Common myeloid progenitor, CD34-positive (primary cell): Measurements from ENCODE around the gene AP1S3.

Experiments used
- CTCF ChIA-PET: fragments of 350-600 bp; sonication (Branson Sonifier 250); formaldehyde crosslinking; loops from one replicate; lab custom pipeline; 2021; ENCODE audit warnings: antibody characterized with exemption; lab: Charles Lee
- POLR2A ChIA-PET: fragments of 350-600 bp; sonication (Branson Sonifier 250); formaldehyde crosslinking; loops from one replicate; lab custom pipeline; 2021; ENCODE audit warnings: antibody characterized with exemption; lab: Charles Lee
- DNase-seq, 3 donors: peaks; one replicate each; pipeline versions ENCODE4 v3.0.0 to v3.0.0-alpha.2; 2013
- H3K27ac ChIP-seq, 2 experiments: 1 replicate in 1 of 2; 2 replicates in 1 of 2; pipeline ENCODE4 v1.7.0; 2013; ENCODE audit warnings: inconsistent platforms in 2 of 2, low read length in 2 of 2, mild to moderate bottlenecking in 2 of 2, low read depth in 1 of 2, moderate library complexity in 1 of 2; ENCODE audit not compliant: severe bottlenecking in 2 of 2, insufficient read depth in 1 of 2, poor library complexity in 1 of 2
- H3K27me3 ChIP-seq, 5 experiments: replicated peaks in 2 of 5; 1 replicate in 3 of 5; 2 replicates in 2 of 5; pipeline versions ENCODE4 v1.6.1 to v1.7.0; 2013; ENCODE audit warnings: low read length in 4 of 5, mild to moderate bottlenecking in 2 of 5, moderate library complexity in 2 of 5, inconsistent platforms in 1 of 5; ENCODE audit not compliant: insufficient read depth in 5 of 5, control insufficient read depth in 4 of 5
- H3K36me3 ChIP-seq, 4 experiments: 1 replicate in 2 of 4; 2 replicates in 2 of 4; pipeline versions ENCODE4 v1.6.1 to v1.7.0; 2013; ENCODE audit warnings: low read length in 3 of 4, control low read depth in 1 of 4, mild to moderate bottlenecking in 1 of 4; ENCODE audit not compliant: control insufficient read depth in 4 of 4, insufficient read depth in 4 of 4
- H3K4me1 ChIP-seq, 4 experiments: 1 replicate in 3 of 4; 2 replicates in 1 of 4; pipeline versions ENCODE4 v1.6.1 to v1.7.1; 2013; ENCODE audit warnings: low read length in 3 of 4, mild to moderate bottlenecking in 3 of 4, control low read depth in 1 of 4, inconsistent platforms in 1 of 4, moderate library complexity in 1 of 4; ENCODE audit not compliant: control insufficient read depth in 4 of 4, insufficient read depth in 4 of 4; ENCODE audit errors: control extremely low read depth in 1 of 4
- H3K4me3 ChIP-seq, 7 experiments: 1 replicate in 4 of 7; 2 replicates in 3 of 7; pipeline versions ENCODE4 v1.5.1 to v1.7.0; 2013; ENCODE audit warnings: mild to moderate bottlenecking in 7 of 7, low read length in 6 of 7, moderate library complexity in 6 of 7, inconsistent platforms in 2 of 7, low read depth in 2 of 7, control low read depth in 1 of 7; ENCODE audit not compliant: insufficient read depth in 4 of 7, control insufficient read depth in 1 of 7; ENCODE audit errors: extremely low read depth in 1 of 7
- H3K9me3 ChIP-seq, 5 experiments: 1 replicate in 4 of 5; 2 replicates in 1 of 5; pipeline versions ENCODE4 v1.6.1 to v1.7.1; 2013; ENCODE audit warnings: low read length in 4 of 5, mild to moderate bottlenecking in 2 of 5, inconsistent platforms in 1 of 5, low read depth in 1 of 5, moderate library complexity in 1 of 5; ENCODE audit not compliant: control insufficient read depth in 4 of 5, insufficient read depth in 2 of 5; ENCODE audit errors: control extremely low read depth in 1 of 5
- WGBS: methylation state at CpG from one replicate; pipeline ENCODE4 v1.1.5; 2013; ENCODE audit not compliant: insufficient coverage; 5-methylcytosine and 5-hydroxymethylcytosine counted together

The AP1S3 gene

DNA sequence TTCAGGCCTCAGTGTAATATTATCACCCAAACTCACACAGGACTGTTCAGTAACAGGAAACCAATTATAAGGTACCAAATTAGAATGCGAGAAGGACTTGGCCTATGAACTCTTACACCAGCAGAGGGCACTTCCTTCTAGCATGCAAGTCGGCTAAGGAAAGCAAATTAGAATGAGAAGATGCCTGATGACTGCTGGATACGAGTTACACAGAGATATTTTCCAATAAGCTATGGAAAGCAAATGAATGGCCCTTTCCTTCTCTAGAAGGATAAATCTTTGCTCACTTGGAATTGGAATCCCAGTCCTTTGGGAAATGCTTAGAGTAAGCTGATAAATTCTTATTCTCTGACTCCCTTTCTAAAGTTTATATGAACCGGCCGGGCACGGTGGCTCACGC lies 109.8 kb downstream of the AP1S3 start:
- no peaks in the 10 kb centered on the region for H3K9me3 ChIP-seq
- peak; percentile 61 to 77 (median 72) for DNase-seq
- no peaks in the 10 kb centered on the region for H3K36me3 ChIP-seq
- no peaks in the 10 kb centered on the region for H3K4me1 ChIP-seq
- H3K27me3 ChIP-seq: peaks cover 0 to 2% (median 0%) of the 10 kb centered on the region in 5 experiments
- no peak overlapping the region for H3K4me3 ChIP-seq
- POLR2A ChIA-PET: no interaction called here
- no peak overlapping the region for H3K27ac ChIP-seq
- CTCF ChIA-PET: interaction anchor here (1.2 to 2.2 kb wide), 4 partner anchors 11 to 73 kb away, joined by 3 to 7 read pairs (median 3); no protein-coding TSS in a partner anchor
- WGBS: 0% methylated on average over 2 of the region's 7 CpGs

DNA sequence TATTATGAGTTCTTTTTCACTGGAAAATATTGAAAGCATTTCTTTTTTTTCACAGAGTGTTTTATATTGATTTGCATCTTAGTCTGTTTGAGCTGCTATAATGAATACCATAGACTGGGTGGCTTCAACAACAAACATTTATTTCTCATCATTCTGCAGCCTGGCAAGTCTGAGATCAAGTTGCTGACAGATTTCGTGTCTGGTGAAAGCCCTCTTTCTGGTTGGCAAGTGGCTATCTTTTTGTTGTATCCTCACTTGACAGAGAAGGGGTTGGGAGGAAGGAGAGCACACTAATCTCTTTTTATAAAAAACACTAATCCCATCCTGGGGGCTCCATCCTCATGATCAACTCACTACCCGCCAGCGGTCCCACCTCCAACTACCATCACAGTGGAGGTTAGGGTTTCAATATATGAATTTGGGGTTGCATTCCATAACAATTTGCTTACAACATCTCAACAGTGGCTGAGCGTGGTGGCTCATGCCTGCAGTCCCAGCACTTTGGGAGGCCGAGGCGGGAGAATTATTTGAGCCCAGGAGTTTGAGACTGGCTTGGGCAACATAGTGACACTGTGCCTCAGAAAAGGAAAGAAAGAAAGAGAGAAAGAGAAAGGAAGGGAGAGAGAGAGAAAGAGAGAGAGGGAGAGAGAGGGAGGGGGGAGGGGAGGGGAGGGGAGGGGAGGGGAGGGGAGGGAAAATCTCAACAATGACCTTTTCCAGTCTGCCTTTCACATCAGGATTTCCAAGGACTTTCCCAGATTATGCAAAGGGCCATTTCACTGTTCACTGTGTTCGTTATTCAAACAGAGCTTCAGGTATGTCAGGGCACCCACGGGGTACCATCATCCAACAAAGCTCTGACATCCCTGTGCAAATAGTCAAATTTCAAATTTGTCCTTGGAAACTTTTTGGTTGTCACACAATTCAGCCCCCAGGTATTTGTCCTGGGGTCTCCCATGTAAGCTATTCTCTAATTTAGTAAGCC lies 111.1 kb downstream of the AP1S3 start:
- no peaks in the 10 kb centered on the region for H3K9me3 ChIP-seq
- ChIA-PET POLR2A (no interaction called here), CTCF (interaction anchor here (1.4 kb wide), 2 partner anchors 12 to 72 kb away, joined by 3 read pairs; no protein-coding TSS in a partner anchor)
- peaks cover 0 to 2% (median 0%) of the 10 kb centered on the region in 5 experiments for H3K27me3 ChIP-seq
- WGBS: 90% methylated on average over 2 of the region's 8 CpGs
- no peak overlapping the region for H3K4me3 ChIP-seq
- H3K27ac ChIP-seq: no peak overlapping the region
- no peaks in the 10 kb centered on the region for H3K4me1 ChIP-seq
- no peaks in the 10 kb centered on the region for H3K36me3 ChIP-seq
- DNase-seq: no peak

DNA sequence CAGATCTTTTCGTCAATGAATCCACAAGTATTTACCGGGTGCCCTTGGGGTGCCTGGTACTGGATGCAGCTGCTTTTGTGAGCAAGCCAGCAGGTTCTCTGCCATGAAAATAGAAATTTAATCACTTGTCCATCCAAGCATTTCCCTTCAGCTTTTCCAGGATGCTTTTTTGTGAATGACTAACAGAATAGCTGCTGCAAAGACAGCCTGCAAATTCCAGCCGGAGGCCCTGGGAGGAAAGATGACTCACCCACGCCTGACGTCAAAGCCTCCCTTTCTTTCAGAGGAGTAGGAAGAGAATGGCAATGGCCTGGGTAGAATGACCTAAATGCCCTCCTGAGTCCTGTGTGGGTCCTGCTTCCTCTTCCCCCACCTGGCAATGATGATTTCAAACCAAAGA lies 111.9 kb downstream of the AP1S3 start:
- ChIA-PET CTCF (no interaction called here), POLR2A (no interaction called here)
- peak in 1 of 3 donors; percentile 1 for DNase-seq
- 82% methylated on average over 4 of the region's 5 CpGs for WGBS
- Histone ChIP-seq H3K27me3 (peaks cover 0 to 2% (median 0%) of the 10 kb centered on the region in 5 experiments), H3K9me3 (no peaks in the 10 kb centered on the region), H3K4me1 (no peaks in the 10 kb centered on the region), H3K36me3 (no peaks in the 10 kb centered on the region), H3K4me3 (no peak overlapping the region), H3K27ac (no peak overlapping the region)

DNA sequence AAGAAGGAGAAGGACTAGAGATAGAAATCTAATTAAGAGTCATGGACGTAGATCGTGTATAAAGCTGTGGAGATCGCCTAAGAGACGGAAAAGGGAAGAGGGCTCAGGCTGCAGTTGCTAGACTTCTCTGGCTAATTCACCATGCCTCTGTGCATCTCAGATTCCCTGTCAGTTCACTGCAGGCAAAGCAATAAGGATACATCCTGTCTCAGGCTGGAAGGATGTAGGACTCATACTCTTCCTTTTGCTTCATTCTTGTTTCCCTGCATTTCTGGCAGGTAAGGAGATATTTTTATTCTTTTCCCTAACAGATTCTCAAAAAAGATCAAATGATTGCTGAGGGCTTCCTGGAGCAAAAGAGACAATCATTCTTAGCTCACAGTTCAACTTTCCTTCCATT lies 112.5 kb downstream of the AP1S3 start:
- Histone ChIP-seq H3K4me3 (no peak overlapping the region), H3K9me3 (no peaks in the 10 kb centered on the region), H3K27ac (no peak overlapping the region), H3K36me3 (no peaks in the 10 kb centered on the region), H3K27me3 (peaks cover 0 to 2% (median 0%) of the 10 kb centered on the region in 5 experiments), H3K4me1 (no peaks in the 10 kb centered on the region)
- DNase-seq: no peak
- 89% methylated on average over 4 of the region's 4 CpGs for WGBS
- CTCF ChIA-PET: no interaction called here
- POLR2A ChIA-PET: no interaction called here

DNA sequence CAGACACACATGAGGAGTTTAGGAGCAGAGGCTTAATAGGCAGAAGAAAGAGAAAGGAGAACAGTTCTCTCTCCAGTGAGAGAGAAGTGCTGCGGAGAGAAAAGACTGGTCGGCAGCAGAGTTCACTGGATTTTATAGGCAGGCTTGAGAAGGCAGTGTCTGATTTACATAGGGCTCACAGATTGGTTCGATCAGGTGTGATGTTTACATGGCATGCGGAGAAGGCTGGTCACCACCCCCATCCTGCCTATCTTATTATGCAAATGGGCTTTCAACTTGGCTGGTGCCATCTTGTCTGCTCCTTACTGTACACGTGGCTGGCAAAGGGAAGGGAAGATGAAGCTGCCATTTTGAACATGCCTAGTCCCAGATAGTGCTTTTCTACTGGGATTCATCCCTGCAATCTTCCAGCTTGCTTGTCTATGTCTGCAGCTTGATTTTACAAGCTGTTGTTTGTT lies 113.4 kb downstream of the AP1S3 start:
- Histone ChIP-seq H3K9me3 (no peaks in the 10 kb centered on the region), H3K27me3 (peaks cover 0 to 2% (median 0%) of the 10 kb centered on the region in 5 experiments), H3K27ac (no peak overlapping the region), H3K4me1 (no peaks in the 10 kb centered on the region), H3K4me3 (no peak overlapping the region), H3K36me3 (no peaks in the 10 kb centered on the region)
- ChIA-PET CTCF (no interaction called here), POLR2A (no interaction called here)
- WGBS: 100% methylated on average over 4 of the region's 5 CpGs
- DNase-seq: no peak

DNA sequence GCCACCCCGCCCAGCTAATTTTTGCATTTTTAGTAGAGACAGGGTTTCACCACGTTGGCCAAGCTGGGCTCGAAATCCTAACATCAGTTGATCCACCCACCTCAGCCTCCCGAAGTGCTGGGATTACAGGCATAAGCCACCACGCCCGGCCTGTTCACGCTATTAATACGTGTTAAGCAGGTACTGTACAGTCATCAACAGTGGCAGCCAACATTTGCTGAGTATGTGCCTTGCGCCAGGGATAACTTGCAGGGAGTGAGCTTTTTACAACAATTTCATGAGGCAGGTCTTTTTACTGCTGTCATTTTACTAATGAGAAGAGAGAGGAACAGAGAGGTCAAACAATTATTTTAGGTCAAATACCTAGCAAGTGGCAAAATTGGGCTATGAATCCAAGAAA lies 115.2 kb downstream of the AP1S3 start:
- POLR2A ChIA-PET: no interaction called here
- WGBS: 100% methylated on average over 8 of the region's 9 CpGs
- no peak overlapping the region for H3K27ac ChIP-seq

DNA sequence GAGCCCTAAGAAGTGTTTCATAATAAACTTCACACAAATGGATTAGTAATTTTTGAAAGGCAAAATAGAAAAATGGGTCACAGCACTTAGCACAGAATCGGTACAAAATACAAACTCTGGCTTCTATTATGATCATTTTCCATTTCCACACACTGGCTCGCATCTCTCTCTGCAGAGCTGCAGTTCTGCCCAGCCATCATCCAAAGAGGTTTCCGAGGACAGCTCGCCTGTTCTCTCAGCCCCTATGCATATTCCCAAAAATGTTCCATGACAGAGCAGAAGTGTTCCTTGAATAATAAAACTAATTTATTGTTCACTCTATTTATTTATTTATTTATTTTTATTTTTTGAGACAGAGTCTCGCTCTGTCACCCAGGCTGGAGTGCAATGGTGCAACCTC lies 115.6 kb downstream of the AP1S3 start:
- no peak for DNase-seq
- Histone ChIP-seq H3K36me3 (no peaks in the 10 kb centered on the region), H3K4me3 (no peak overlapping the region), H3K27ac (no peak overlapping the region), H3K27me3 (peaks cover 0 to 2% (median 0%) of the 10 kb centered on the region in 5 experiments), H3K9me3 (peaks cover 0 to 2% (median 0%) of the 10 kb centered on the region in 5 experiments), H3K4me1 (no peaks in the 10 kb centered on the region)
- ChIA-PET CTCF (interaction anchor here (1.0 kb wide), 1 partner anchor 15 kb away, joined by 4 read pairs; no protein-coding TSS in a partner anchor), POLR2A (no interaction called here)
- WGBS: 100% methylated on average over 4 of the region's 5 CpGs

More for the DNA sequence above, 115.2 kb downstream of the AP1S3 start:
- no peaks in the 10 kb centered on the region for H3K36me3 ChIP-seq
- no peaks in the 10 kb centered on the region for H3K4me1 ChIP-seq
- CTCF ChIA-PET: no interaction called here
- no peak for DNase-seq
- peaks cover 0 to 2% (median 0%) of the 10 kb centered on the region in 5 experiments for H3K9me3 ChIP-seq
- H3K4me3 ChIP-seq: no peak overlapping the region
- H3K27me3 ChIP-seq: peaks cover 0 to 2% (median 0%) of the 10 kb centered on the region in 5 experiments
